Stomach (tissue), 4 donors: Measurements from ENCODE around the gene SLC38A2.

Experiments used
- POLR2A ChIP-seq, 4 donors: fragments of 450-650 bp; IDR thresholded peaks; one replicate each; pipeline ENCODE4 v1.6.1; 2016; ENCODE audit warnings: antibody characterized with exemption in 4 of 4, control low read depth in 2 of 4, mild to moderate bottlenecking in 1 of 4, moderate library complexity in 1 of 4
- TF ChIP-seq, protein P1 (sequence below), 7 experiments: fragments of 450-650 bp in 4 of 7; fragments of 200-600 bp in 3 of 7; sonication (generic) in 3 of 7; IDR thresholded peaks; one replicate each; pipeline ENCODE4 v1.5.1; 2016 to 2019; ENCODE audit warnings: antibody characterized with exemption in 7 of 7, control low read depth in 2 of 7, mild to moderate bottlenecking in 1 of 7

DNA sequence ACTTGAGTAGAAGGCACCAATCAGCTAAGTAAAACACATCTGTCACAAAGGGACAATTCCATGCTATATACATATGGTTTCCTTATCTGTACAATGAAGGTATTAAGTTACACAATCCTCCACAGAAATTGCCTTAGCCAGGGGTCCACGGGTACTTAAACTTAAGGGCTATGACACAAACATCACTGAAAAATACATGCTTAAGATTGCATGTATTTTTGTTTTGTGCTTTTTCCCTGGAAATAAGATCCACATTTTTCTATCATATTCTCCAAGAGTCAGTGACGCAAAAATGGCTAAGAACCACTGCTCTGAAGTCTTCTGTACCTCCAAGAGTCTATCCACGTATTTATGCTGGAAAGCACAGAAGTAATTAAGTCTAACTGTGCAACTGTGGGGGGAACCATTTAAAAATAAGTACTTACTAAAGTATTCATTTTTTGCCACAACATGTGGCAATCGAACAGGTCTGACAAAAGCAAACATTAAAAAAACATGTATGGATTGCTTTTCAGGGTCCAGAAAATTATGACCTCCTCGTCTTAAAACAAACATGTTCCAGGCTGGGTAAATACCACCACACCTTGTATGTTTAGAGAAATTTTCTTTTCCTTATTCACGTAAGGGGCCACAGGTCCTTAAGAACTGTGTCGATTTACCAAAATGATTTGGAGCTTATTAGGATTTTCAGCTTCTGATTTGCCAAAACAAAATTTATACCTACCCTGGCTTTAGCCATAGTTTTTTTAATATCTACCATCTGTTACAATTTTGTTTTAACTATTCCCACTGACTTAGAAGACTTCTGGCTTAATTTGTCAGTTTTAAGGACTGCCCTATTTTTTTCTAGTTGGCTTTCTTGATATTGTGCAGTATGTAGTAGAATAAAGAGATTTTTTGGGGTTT is 2.8 kb downstream of the SLC38A2 start:
- TF ChIP-seq, protein P1, sequence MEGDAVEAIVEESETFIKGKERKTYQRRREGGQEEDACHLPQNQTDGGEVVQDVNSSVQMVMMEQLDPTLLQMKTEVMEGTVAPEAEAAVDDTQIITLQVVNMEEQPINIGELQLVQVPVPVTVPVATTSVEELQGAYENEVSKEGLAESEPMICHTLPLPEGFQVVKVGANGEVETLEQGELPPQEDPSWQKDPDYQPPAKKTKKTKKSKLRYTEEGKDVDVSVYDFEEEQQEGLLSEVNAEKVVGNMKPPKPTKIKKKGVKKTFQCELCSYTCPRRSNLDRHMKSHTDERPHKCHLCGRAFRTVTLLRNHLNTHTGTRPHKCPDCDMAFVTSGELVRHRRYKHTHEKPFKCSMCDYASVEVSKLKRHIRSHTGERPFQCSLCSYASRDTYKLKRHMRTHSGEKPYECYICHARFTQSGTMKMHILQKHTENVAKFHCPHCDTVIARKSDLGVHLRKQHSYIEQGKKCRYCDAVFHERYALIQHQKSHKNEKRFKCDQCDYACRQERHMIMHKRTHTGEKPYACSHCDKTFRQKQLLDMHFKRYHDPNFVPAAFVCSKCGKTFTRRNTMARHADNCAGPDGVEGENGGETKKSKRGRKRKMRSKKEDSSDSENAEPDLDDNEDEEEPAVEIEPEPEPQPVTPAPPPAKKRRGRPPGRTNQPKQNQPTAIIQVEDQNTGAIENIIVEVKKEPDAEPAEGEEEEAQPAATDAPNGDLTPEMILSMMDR (IDR thresholded peaks at IDR 0.05) = no peak
- TF ChIP-seq POLR2A (IDR thresholded peaks at IDR 0.05) = no peak
